Body of pancreas (tissue), 4 donors: ENCODE measurements around the gene GGT1. TPM values are rescaled to one million over a fixed set of nuclear protein-coding genes. Genes with fewer than 3 reads are reported as not detected.
"Not testable (repeated sequence)": the region's sequence is repeated elsewhere in the genome, so short reads cannot be mapped to it uniquely, and the experiment has no call there.

ENCODE experiments used
- ATAC-seq: fragments of 150-250 bp; one replicate; pipeline ENCODE4 v1.9.1; 2016
- DNase-seq, 4 donors: peaks; one replicate each; pipeline ENCODE4 v3.0.0-alpha.2; 2019
- H3K27ac ChIP-seq, 4 donors: fragments of 200-600 bp; sonication (generic); 1 replicate in 3 of 4; 2 replicates in 1 of 4; pipeline versions ENCODE4 v1.5.1 to v1.6.1; 2016 to 2019; ENCODE audit warnings: mild to moderate bottlenecking in 1 of 4, mixed read lengths in 1 of 4, moderate library complexity in 1 of 4
- H3K27me3 ChIP-seq, 2 donors: fragments of 200-600 bp; sonication (generic); one replicate each; pipeline ENCODE4 v1.6.0; 2016; ENCODE audit warnings: mild to moderate bottlenecking in 1 of 2
- H3K36me3 ChIP-seq, 2 donors: fragments of 200-600 bp; sonication (generic); replicated peaks in 1 of 2; 2 replicates each; pipeline ENCODE4 v1.5.1; 2016; ENCODE audit warnings: low read depth in 2 of 2; ENCODE audit not compliant: insufficient read depth in 1 of 2
- H3K4me1 ChIP-seq: fragments of 200-600 bp; sonication (generic); one replicate; pipeline ENCODE4 v1.6.0; 2016
- H3K4me3 ChIP-seq, 2 donors: fragments of 200-600 bp; sonication (generic); 1 replicate in 1 of 2; 2 replicates in 1 of 2; pipeline ENCODE4 v1.5.1; 2016 to 2019
- H3K9me3 ChIP-seq, 3 donors: fragments of 200-600 bp; sonication (generic); 1 replicate in 2 of 3; 2 replicates in 1 of 3; pipeline ENCODE4 v1.5.1; 2016
- whole genome bisulfite sequencing, 2 donors: methylation state at CpG; one replicate each; pipeline ENCODE4 v1.1.5; 2017; 5-methylcytosine and 5-hydroxymethylcytosine counted together
- intact Hi-C: fragments of 100-400 bp; cut with DNase I; formaldehyde crosslinking; loops from one replicate; pipeline ENCODE4 v1.15.1; 2023
- total RNA-seq, 2 donors: library from RNA; depleted of rRNA; stranded (reverse); fragments of >200 nt; gene quantifications; one replicate each; pipeline ENCODE4 v1.1.0, GENCODE V29; 2016
- TF ChIP-seq, protein P1 (sequence below), 7 experiments: fragments of 450-650 bp in 4 of 7; fragments of 200-600 bp in 3 of 7; sonication (generic) in 3 of 7; IDR thresholded peaks; one replicate each; pipeline ENCODE4 v1.5.1; 2016 to 2019; ENCODE audit warnings: antibody characterized with exemption in 7 of 7

GGT1 gene
- total RNA-seq, 2 donors from 2014 or later, result 45.4 to 58.7 TPM

DNA sequence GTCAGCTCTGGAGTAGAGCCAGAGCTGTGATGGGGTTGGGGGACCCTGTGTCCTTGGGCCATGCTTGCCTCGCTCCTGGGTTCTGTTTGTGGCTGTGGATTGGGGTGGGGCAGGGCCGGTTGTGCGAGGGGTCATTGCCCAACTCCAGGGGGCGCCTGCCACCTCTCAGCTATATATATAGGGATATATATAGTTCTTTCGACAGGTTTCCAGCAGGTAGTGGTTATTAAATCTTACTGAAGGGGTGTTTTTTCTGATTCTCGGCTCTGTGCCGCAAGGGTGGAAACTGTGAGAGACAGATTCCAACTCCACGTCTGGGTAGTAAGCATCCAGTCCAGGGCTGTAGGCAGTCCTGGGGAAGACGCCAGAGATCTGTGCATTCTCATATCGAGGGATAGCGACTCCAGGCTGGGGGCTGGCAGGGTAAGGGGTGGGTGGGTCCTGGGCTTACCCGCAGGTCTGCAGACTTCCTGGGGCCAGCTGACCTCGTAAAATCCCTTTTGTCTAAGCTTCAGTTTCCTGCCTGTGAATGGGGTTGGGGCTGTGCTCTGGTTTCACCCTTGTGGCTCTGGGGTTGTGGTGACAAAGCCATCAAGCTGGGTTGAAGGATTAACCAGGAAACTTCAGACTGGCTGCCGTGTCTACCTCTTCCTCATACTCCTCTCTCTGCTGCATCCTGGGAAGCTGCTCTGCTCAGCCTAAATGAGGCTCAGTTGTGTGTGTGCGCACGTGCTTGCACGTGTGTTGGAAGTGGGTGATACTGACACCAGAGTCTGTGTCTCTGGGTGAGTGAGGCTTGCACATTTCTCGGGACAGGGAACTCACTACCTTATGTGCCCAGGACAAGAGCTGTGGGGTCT, 1.0 kb downstream of the GGT1 start:
- TF ChIP-seq, protein P1, sequence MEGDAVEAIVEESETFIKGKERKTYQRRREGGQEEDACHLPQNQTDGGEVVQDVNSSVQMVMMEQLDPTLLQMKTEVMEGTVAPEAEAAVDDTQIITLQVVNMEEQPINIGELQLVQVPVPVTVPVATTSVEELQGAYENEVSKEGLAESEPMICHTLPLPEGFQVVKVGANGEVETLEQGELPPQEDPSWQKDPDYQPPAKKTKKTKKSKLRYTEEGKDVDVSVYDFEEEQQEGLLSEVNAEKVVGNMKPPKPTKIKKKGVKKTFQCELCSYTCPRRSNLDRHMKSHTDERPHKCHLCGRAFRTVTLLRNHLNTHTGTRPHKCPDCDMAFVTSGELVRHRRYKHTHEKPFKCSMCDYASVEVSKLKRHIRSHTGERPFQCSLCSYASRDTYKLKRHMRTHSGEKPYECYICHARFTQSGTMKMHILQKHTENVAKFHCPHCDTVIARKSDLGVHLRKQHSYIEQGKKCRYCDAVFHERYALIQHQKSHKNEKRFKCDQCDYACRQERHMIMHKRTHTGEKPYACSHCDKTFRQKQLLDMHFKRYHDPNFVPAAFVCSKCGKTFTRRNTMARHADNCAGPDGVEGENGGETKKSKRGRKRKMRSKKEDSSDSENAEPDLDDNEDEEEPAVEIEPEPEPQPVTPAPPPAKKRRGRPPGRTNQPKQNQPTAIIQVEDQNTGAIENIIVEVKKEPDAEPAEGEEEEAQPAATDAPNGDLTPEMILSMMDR (IDR thresholded peaks at IDR 0.05), result peak in 2 of 7 experiments; percentile 18 to 23
- peak overlapping the region; percentile 62 to 79 (median 78) for H3K27ac ChIP-seq
- peak; percentile 17 for ATAC-seq
- H3K9me3 ChIP-seq, H3K27me3 ChIP-seq, H3K36me3 ChIP-seq, intact Hi-C loops: not testable (repeated sequence)
- H3K4me1 ChIP-seq, result peaks cover 47% of the 10 kb centered on the region
- WGBS, 2 donors, result 5 to 12% methylated on average over 9 to 18 of the region's 18 CpGs
- peak in 2 of 4 donors; percentile 31 to 47 for DNase-seq
- H3K4me3 ChIP-seq, result peak overlapping the region; percentile 15 to 31

DNA sequence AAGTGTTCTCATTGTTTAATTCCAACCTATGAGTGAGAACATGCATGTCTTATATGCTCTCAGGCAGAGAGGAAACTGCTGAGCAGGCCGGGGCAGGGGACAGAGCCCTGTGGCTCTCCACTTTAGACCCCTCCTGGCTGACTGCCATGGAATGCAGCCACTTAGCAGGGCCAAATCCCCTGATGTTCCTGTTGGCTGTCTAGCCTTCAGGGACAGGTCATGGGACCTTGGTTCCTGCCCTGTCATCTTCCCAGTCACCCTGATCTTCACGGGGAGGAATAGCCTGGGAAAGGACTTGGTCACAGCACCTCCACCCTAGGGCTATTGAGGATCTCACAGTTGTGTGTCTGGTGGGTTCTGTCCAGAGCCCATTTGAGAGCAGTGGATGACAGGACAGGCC, 3.3 kb downstream of the GGT1 start:
- DNase-seq, intact Hi-C loops, H3K27me3 ChIP-seq, H3K36me3 ChIP-seq, H3K9me3 ChIP-seq, H3K4me3 ChIP-seq, H3K27ac ChIP-seq, ATAC-seq: not testable (repeated sequence)
- H3K4me1 ChIP-seq, result peaks cover 25% of the 10 kb centered on the region
- 54 to 80% methylated on average over 1 to 2 of the region's 2 CpGs for WGBS, 2 donors

DNA sequence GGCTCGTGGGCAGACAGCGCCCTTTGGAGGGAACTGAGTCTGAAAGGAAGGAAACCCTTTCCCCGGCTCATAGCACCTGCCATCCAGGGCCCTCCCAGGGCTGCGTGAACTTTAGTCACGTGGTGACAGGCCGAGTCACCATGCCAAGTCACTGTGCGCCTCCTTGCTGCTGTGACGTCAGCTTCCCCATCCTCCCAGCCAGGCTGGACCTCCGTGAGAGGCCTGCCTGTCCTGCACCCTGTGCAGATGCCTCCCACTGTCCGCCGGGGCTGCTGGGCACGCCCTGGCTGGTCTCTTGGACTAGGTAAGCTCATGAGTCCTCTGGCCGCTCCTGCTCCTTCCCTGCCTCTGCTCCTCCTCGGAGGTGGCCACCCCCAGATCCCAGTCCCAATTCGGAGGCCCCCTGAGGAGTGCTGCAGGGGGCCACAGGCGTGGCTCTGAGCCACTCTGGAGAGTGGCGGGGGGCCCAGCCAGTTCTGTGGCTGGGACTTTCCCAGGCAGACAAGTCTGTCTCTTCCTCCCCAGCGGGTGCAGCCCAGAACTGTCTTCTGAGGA, 4.5 kb downstream of the GGT1 start:
- H3K4me3 ChIP-seq, H3K27me3 ChIP-seq, H3K9me3 ChIP-seq, H3K27ac ChIP-seq, intact Hi-C loops, ATAC-seq, H3K36me3 ChIP-seq: not testable (repeated sequence)
- H3K4me1 ChIP-seq, result peaks cover 13% of the 10 kb centered on the region
- DNase-seq, result peak in 1 of 4 donors; percentile 38
- 61 to 88% methylated on average over 7 to 17 of the region's 18 CpGs for WGBS, 2 donors

DNA sequence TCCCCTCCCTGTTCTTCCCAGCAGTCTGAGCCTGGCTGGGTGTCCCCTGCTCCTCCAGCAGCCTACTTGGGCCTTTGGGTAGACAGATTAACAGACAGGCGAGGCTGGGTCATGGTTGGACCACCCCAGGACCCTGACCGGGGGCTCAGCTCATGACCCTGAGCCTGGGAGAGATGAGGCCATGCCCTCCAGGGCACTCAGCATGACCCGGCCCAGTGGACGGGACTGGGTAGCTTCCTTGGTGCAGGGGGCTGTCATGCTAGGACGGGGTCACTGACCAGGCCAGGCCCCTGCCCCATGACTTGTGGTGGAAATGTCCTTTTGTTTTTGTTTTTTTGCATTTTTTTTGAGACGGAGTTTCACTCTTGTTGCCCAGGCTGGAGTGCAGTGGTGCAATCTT, 5.3 kb downstream of the GGT1 start:
- 89 to 94% methylated on average over 4 to 6 of the region's 6 CpGs for WGBS, 2 donors
- H3K4me3 ChIP-seq, H3K27me3 ChIP-seq, intact Hi-C loops, DNase-seq, H3K27ac ChIP-seq, ATAC-seq, H3K36me3 ChIP-seq, H3K9me3 ChIP-seq, H3K4me1 ChIP-seq: not testable (repeated sequence)

DNA sequence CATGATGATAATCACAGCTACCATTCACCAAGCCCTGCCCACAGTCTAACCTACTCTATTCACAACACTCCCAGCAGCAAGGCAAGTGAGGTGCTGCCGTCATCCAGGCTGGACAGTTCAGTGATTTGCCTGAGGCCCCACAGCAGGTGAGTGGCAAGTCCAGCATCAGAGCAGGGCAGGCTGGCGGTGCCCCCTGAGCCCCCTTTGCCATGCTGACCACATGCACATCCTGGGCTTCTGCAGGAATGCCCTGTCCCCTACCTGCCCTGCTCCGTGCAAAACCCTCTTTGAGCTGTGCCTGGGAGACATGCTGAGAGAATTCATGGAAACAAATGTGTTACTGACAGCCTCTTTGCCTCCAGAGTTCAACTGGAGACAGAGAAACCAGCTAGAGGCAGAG, 6.9 kb downstream of the GGT1 start:
- ATAC-seq, intact Hi-C loops, DNase-seq, H3K27ac ChIP-seq, H3K36me3 ChIP-seq, H3K4me3 ChIP-seq, H3K4me1 ChIP-seq, H3K27me3 ChIP-seq, H3K9me3 ChIP-seq: not testable (repeated sequence)
- 82% methylated on average over 3 of the region's 3 CpGs; no CpG with 5 or more reads in 1 of the 2 donors for WGBS, 2 donors

DNA sequence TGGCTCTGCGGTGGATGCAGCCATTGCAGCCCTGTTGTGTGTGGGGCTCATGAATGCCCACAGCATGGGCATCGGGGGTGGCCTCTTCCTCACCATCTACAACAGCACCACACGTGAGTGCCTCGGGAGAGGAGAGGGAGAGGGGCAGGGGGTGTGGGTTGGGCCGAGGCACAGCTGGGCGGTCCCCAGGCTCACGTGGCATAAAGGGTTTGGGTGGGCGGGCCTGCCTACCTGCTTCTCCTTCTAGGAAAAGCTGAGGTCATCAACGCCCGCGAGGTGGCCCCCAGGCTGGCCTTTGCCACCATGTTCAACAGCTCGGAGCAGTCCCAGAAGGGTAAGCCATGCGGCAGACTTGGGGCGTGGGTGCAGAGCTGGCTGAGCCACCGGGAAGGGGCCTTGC, 11.8 kb downstream of the GGT1 start:
- 80 to 85% methylated on average over 5 to 15 of the region's 15 CpGs for WGBS, 2 donors
- H3K9me3 ChIP-seq, H3K4me3 ChIP-seq, H3K4me1 ChIP-seq, H3K36me3 ChIP-seq, intact Hi-C loops, DNase-seq, H3K27ac ChIP-seq, ATAC-seq, H3K27me3 ChIP-seq: not testable (repeated sequence)

DNA sequence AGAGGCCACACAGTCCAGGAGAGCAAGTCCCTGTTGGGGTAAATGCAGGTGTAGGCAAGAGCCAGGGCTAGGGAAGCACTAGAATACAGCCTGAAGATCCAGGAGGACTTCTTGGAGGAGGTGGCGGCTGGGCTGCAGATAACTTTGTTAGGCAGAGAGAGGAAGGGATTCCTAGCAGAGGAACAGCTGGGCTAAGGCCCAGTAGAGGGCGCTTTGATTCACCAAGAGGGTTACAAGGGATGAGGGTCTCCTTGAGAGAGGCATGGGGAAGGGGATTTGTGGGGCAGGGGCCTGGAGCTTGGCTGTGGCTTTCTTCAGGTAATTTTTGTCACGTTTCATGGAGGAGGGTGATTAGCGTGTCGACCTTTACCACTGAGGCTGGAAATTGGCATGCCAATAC, 18.3 kb downstream of the GGT1 start:
- ATAC-seq, intact Hi-C loops, DNase-seq, H3K36me3 ChIP-seq, H3K27ac ChIP-seq, H3K9me3 ChIP-seq, H3K4me1 ChIP-seq, H3K27me3 ChIP-seq, H3K4me3 ChIP-seq: not testable (repeated sequence)
- WGBS, 2 donors, result 71% methylated on average over 3 of the region's 5 CpGs; no CpG with 5 or more reads in 1 of the 2 donors

DNA sequence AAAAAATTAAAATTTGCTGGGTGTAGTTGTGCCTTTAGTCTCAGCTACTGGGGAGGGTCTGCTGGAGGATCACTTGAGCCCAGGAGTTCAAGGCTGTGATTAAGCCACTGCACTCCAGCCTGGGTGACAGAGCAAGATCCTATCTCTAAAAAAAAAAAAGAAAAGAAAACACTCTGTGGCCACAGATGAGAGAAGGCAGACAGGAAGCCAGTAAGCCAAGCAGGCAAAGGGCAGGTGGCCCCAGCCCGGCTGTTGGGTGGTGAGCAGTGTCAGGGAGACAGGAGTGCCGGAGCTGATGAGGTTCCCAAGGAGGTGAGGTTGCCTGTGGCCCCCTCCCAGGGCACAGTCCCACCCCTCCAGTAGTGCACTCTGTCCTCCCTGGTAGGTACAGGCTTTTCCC, 19.6 kb downstream of the GGT1 start:
- H3K4me1 ChIP-seq, H3K4me3 ChIP-seq, H3K36me3 ChIP-seq, DNase-seq, ATAC-seq, intact Hi-C loops, H3K27ac ChIP-seq, H3K27me3 ChIP-seq, H3K9me3 ChIP-seq: not testable (repeated sequence)
- 82 to 90% methylated on average over 2 of the region's 2 CpGs for WGBS, 2 donors

DNA sequence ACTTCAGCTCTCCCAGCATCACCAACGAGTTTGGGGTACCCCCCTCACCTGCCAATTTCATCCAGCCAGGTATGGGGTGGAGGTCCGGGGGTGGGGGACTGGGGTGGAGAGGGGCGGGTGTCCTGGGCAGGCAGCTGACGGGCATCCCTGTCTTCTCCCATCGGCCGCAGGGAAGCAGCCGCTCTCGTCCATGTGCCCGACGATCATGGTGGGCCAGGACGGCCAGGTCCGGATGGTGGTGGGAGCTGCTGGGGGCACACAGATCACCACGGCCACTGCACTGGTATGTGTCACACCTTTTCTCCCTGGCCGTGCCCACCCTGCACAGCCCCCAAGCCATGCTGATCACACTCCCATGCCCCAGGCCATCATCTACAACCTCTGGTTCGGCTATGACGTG, 24.9 kb downstream of the GGT1 start:
- not testable (repeated sequence) for H3K4me3 ChIP-seq, ATAC-seq
- WGBS, 2 donors, result 94% methylated on average over 6 to 9 of the region's 16 CpGs

More for the DNA sequence above, 24.9 kb downstream of the GGT1 start:
- DNase-seq, H3K36me3 ChIP-seq, H3K27me3 ChIP-seq, H3K9me3 ChIP-seq, intact Hi-C loops, H3K27ac ChIP-seq: not testable (repeated sequence)
- H3K4me1 ChIP-seq, result peaks cover 16% of the 10 kb centered on the region
